Transverse colon (tissue), 4 donors: ENCODE data around the gene NFASC.

ENCODE experiments used
- EP300 ChIP-seq: sonication (generic); formaldehyde crosslinking; IDR thresholded peaks from one replicate; pipeline ENCODE4 v1.6.1; 2017; ENCODE audit warnings: antibody characterized with exemption, low read depth
- POLR2A ChIP-seq: fragments of 450-650 bp; IDR thresholded peaks from one replicate; pipeline ENCODE4 v1.6.1; 2016; ENCODE audit warnings: antibody characterized with exemption, mild to moderate bottlenecking, moderate library complexity
- POLR2AphosphoS5 ChIP-seq, 3 donors: sonication (generic); formaldehyde crosslinking; IDR thresholded peaks; one replicate each; pipeline ENCODE4 v1.6.1; 2016; ENCODE audit warnings: antibody characterized with exemption in 3 of 3
- TF ChIP-seq, protein P1 (sequence below), 5 experiments: fragments of 200-600 bp in 3 of 5; fragments of 450-650 bp in 2 of 5; sonication (generic) in 3 of 5; IDR thresholded peaks; 1 replicate in 2 of 5; 2 replicates in 3 of 5; pipeline ENCODE4 v1.5.1; 2016 to 2017; ENCODE audit warnings: antibody characterized with exemption in 5 of 5, inconsistent platforms in 3 of 5, mild to moderate bottlenecking in 2 of 5, moderate library complexity in 1 of 5

DNA sequence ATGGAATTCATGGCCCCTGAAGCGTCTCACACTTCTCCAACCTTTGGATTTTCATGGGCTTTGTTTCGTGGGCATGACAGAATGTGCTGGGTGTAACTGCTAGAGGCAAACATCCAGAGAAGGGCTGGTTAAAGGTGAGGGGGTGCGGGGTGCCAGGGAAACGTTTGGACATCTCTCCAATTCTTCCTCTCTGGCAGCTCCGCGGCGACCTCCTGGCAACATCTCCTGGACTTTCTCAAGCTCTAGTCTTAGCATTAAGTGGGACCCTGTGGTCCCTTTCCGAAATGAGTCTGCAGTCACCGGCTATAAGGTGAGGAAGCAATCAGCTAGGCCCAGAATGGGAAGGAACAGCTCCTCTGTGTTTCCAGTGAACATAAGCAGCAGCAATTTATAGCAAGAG is 201.6 kb downstream of the NFASC start:
- TF ChIP-seq, protein P1, sequence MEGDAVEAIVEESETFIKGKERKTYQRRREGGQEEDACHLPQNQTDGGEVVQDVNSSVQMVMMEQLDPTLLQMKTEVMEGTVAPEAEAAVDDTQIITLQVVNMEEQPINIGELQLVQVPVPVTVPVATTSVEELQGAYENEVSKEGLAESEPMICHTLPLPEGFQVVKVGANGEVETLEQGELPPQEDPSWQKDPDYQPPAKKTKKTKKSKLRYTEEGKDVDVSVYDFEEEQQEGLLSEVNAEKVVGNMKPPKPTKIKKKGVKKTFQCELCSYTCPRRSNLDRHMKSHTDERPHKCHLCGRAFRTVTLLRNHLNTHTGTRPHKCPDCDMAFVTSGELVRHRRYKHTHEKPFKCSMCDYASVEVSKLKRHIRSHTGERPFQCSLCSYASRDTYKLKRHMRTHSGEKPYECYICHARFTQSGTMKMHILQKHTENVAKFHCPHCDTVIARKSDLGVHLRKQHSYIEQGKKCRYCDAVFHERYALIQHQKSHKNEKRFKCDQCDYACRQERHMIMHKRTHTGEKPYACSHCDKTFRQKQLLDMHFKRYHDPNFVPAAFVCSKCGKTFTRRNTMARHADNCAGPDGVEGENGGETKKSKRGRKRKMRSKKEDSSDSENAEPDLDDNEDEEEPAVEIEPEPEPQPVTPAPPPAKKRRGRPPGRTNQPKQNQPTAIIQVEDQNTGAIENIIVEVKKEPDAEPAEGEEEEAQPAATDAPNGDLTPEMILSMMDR (IDR thresholded peaks at IDR 0.05) = no peak
- TF ChIP-seq POLR2A = no peak
- TF ChIP-seq POLR2AphosphoS5 (IDR thresholded peaks at IDR 0.05) = no peak
- no peak for TF ChIP-seq EP300
